Panc1 (cell line): ENCODE measurements around the gene MANEAL. TPM values are rescaled to one million over a fixed set of nuclear protein-coding genes. Genes with fewer than 3 reads are reported as not detected.
A peak's percentile ranks its signal among the peaks of the same experiment; 100 is the strongest.

Experiments used
- ATAC-seq: fragments of 200-7000 bp; cut with Tn5 transposase; 2 replicates; pipeline ENCODE4 v1.9.1; 2020; ENCODE audit warnings: mild to moderate bottlenecking, moderate library complexity
- BruUV-seq: library from RNA; stranded (reverse); fragments of 400-500 nt; replicated peaks from 2 replicates; lab custom pipeline; 2021; lab: Mats Ljungman, UMichigan
- CTCF ChIA-PET: fragments of 300-600 bp; sonication (Branson Sonifier 250); formaldehyde crosslinking; loops from one replicate; lab custom pipeline; 2022; ENCODE audit warnings: antibody characterized with exemption; lab: Charles Lee
- POLR2A ChIA-PET: fragments of 300-600 bp; sonication (Branson Sonifier 250); formaldehyde crosslinking; loops from one replicate; lab custom pipeline; 2022; ENCODE audit warnings: antibody characterized with exemption; lab: Charles Lee
- DNase-seq: peaks from one replicate; pipeline ENCODE4 v3.0.0-alpha.2; 2010; ENCODE audit warnings: low read depth, low spot score
- H3K27ac ChIP-seq: 2 replicates; pipeline ENCODE4 v1.5.1; 2011; ENCODE audit warnings: mild to moderate bottlenecking, low read length, inconsistent platforms
- H3K27me3 ChIP-seq: fragments of 200-500 bp; sonication (Bioruptor generic); 2 replicates; pipeline ENCODE4 v1.6.0; 2014; ENCODE audit warnings: low read length, inconsistent platforms; ENCODE audit not compliant: control insufficient read depth, insufficient read depth
- H3K36me3 ChIP-seq: fragments of 200-500 bp; sonication (Bioruptor generic); 2 replicates; pipeline ENCODE4 v1.5.1; 2014; ENCODE audit warnings: inconsistent platforms, mild to moderate bottlenecking, low read length, moderate library complexity; ENCODE audit not compliant: control insufficient read depth, insufficient read depth
- H3K4me1 ChIP-seq: 2 replicates; pipeline ENCODE4 v1.5.1; 2011; ENCODE audit warnings: inconsistent platforms, mild to moderate bottlenecking, low read length, moderate library complexity; ENCODE audit not compliant: control insufficient read depth, insufficient read depth
- H3K4me3 ChIP-seq, 2 experiments: 2 replicates each; pipeline ENCODE4 v1.5.1; 2011 to 2012; ENCODE audit warnings: low read depth in 2 of 2, low read length in 2 of 2, mild to moderate bottlenecking in 2 of 2, inconsistent platforms in 1 of 2, moderate library complexity in 1 of 2
- H3K9me3 ChIP-seq: fragments of 200-500 bp; sonication (Bioruptor generic); 2 replicates; pipeline ENCODE4 v1.5.1; 2014; ENCODE audit warnings: low read depth, mild to moderate bottlenecking, inconsistent platforms, low read length, moderate library complexity; ENCODE audit not compliant: control insufficient read depth, insufficient read depth
- CTCF ChIP-seq: fragments of 450-650 bp; IDR thresholded peaks from 2 replicates; pipeline ENCODE4 v1.5.1; 2017; ENCODE audit warnings: mild to moderate bottlenecking
- POLR2AphosphoS5 ChIP-seq: IDR thresholded peaks from 2 replicates; pipeline ENCODE4 v1.6.1; 2012; ENCODE audit warnings: mild to moderate bottlenecking, low read depth, low read length, moderate library complexity
- REST ChIP-seq, 2 experiments: IDR thresholded peaks; 2 replicates each; pipeline ENCODE4 v1.6.1; 2011 to 2012; ENCODE audit warnings: low read depth in 2 of 2, control low read depth in 1 of 2, low read length in 1 of 2, mild to moderate bottlenecking in 1 of 2, moderate library complexity in 1 of 2; ENCODE audit not compliant: insufficient read depth in 1 of 2
- SIN3A ChIP-seq: IDR thresholded peaks from 2 replicates; pipeline ENCODE4 v1.6.1; 2012; ENCODE audit warnings: low read depth, mild to moderate bottlenecking, low read length, moderate library complexity, borderline replicate concordance; ENCODE audit not compliant: insufficient read depth
- TCF7L2 ChIP-seq: IDR thresholded peaks from 2 replicates; pipeline ENCODE4 v1.6.1; 2011; ENCODE audit warnings: mild to moderate bottlenecking, low read depth, low read length, inconsistent platforms
- in situ Hi-C: cut with HindIII; loops from 2 replicates; pipeline ENCODE4 v1.10.0; 2016; ENCODE audit warnings: low sequenced_read_pairs, low pct_unique_long_range_greater_than_20kb
- intact Hi-C: fragments of 100-400 bp; cut with micrococcal nuclease; formaldehyde crosslinking; loops from one replicate; pipeline ENCODE4 v1.10.0; 2022; ENCODE audit not compliant: unreplicated experiment
- total RNA-seq: library from RNA; stranded (reverse); gene quantifications from one replicate; pipeline ENCODE4 v1.2.1, GENCODE V29; 2021; ENCODE audit not compliant: unreplicated experiment

MANEAL gene
- total RNA-seq, 1 experiment from 2014 or later = 29.7 TPM

GRCh38 chr1:37764888-37765441, 28.7 kb upstream of the MANEAL start, which contains the start of gene EPHA10:
TSS of gene EPHA10 (minus strand) at chr1:37765120. CDS start at chr1:37765066, 54 bp downstream.
- DNase-seq = no peak
- no peaks in the 10 kb centered on the region for H3K36me3 ChIP-seq
- H3K9me3 ChIP-seq = no peaks in the 10 kb centered on the region
- intact Hi-C loops = no loop called here
- POLR2A ChIA-PET = interaction anchor here (0.6 kb wide), 1 partner anchor 1250 kb away, joined by 3 read pairs; no protein-coding TSS in a partner anchor
- TF ChIP-seq SIN3A (no peak), POLR2AphosphoS5 (no peak), TCF7L2 (no peak), REST (IDR thresholded peaks at IDR 0.05; ENCODE audit: insufficient read depth in 1 of 2, low read depth in 2 of 2, low read length in 1 of 2) (no peak; a peak in 1 of 4 replicates), CTCF (no peak)
- peak; percentile 12; the same call in 1 of the 2 replicates for ATAC-seq
- H3K4me1 ChIP-seq = peaks cover 10% of the 10 kb centered on the region; the same call in 1 of the 2 replicates
- no TSS peak for BruUV-seq
- in situ Hi-C loops = no loop called here
- CTCF ChIA-PET = interaction anchor here (0.7 kb wide), 1 partner anchor 11 kb away, joined by 8 read pairs; no protein-coding TSS in a partner anchor
- peaks cover 27% of the 10 kb centered on the region for H3K27me3 ChIP-seq
- peak within 1 kb of the TSS; percentile 39 to 54 for H3K4me3 ChIP-seq
- H3K27ac ChIP-seq = no peak within 1 kb of the TSS

- intact Hi-C loops = no loop called here
- no TSS peak for BruUV-seq
- ChIA-PET CTCF (interaction anchor here (0.6 kb wide), 2 partner anchors 48 to 217 kb away, joined by 3 to 6 read pairs; no protein-coding TSS in a partner anchor), POLR2A (no interaction called here)
- H3K4me1 ChIP-seq = peaks cover 10% of the 10 kb centered on the region; the same call in 1 of the 2 replicates
- no peaks in the 10 kb centered on the region for H3K9me3 ChIP-seq
- no peaks in the 10 kb centered on the region for H3K36me3 ChIP-seq
- in situ Hi-C loops = no loop called here
- DNase-seq (no peak), ATAC-seq (peak; percentile 71)
- H3K27me3 ChIP-seq = peaks cover 27% of the 10 kb centered on the region
- H3K4me3 ChIP-seq = peak overlapping the region; percentile 39 to 54
- TF ChIP-seq CTCF (peak; percentile 63), POLR2AphosphoS5 (no peak), TCF7L2 (no peak), SIN3A (no peak), REST (IDR thresholded peaks at IDR 0.05; ENCODE audit: insufficient read depth in 1 of 2, low read depth in 2 of 2, low read length in 1 of 2) (peak in 1 of 2 experiments; percentile 60; a peak in 1 of 4 replicates)
- H3K27ac ChIP-seq = no peak overlapping the region
Observed at GRCh38 chr1:37765916-37766664, 27.6 kb upstream of the MANEAL start.
